Measurements from ENCODE around the gene DENND1C. TPM values are rescaled to one million over a fixed set of nuclear protein-coding genes. Genes with fewer than 3 reads are reported as not detected.

Gene DENND1C
- total RNA-seq, 1 experiment from 2014 or later, result 3.5 TPM

- H3K36me3 ChIP-seq (ENCODE audit: control insufficient read depth, insufficient read depth, low read length), result no peaks in the 10 kb centered on the region
- BruUV-seq (replicated peaks), result no TSS peak
- Mint-ChIP-seq H3K36me3 (ENCODE audit: insufficient read depth, unreplicated experiment) (peaks cover 12% of the 10 kb centered on the region), H3K27me3 (ENCODE audit: insufficient read depth, unreplicated experiment) (peaks cover 3% of the 10 kb centered on the region), H3K27ac (ENCODE audit: unreplicated experiment) (peak overlapping the region; percentile 78), H3K4me3 (ENCODE audit: unreplicated experiment) (peak overlapping the region; percentile 84), H3K9me3 (ENCODE audit: unreplicated experiment) (peaks cover 9% of the 10 kb centered on the region), H3K4me1 (ENCODE audit: low read depth, unreplicated experiment) (peaks cover 12% of the 10 kb centered on the region)
- POLR2A ChIA-PET, result interaction anchor here (0.7 to 0.8 kb wide), 2 partner anchors 13 to 132 kb away, joined by 4 to 5 read pairs; no protein-coding TSS in a partner anchor
- TF ChIP-seq CTCF (IDR thresholded peaks at IDR 0.05; ENCODE audit: insufficient read depth in 1 of 2, low read depth in 1 of 2, low read length in 1 of 2, severe bottlenecking in 1 of 2, unreplicated experiment in 1 of 2), result no peak
- intact Hi-C loops (cut with micrococcal nuclease; ENCODE audit: unreplicated experiment), result no loop called here
- DNase-seq, result no peak
- peak overlapping the region; percentile 69 for H3K4me3 ChIP-seq (ENCODE audit: low read depth, low read length)
- H3K9me3 ChIP-seq, result no peaks in the 10 kb centered on the region
- CTCF ChIA-PET, result interaction anchor here (1.1 kb wide), 1 partner anchor 208 kb away, joined by 5 read pairs; the partner anchor contains the start of gene GPR108
- no peaks in the 10 kb centered on the region for H3K27me3 ChIP-seq (replicated peaks; ENCODE audit: control insufficient read depth, insufficient read depth, low read length)
- 0 out of 2 replicates have a peak, but pooled peaks cover 6% of the 10 kb centered on the region for H3K4me1 ChIP-seq
Observed at GRCh38 chr19:6529937-6530385, 48.4 kb upstream of the DENND1C start.

DNA sequence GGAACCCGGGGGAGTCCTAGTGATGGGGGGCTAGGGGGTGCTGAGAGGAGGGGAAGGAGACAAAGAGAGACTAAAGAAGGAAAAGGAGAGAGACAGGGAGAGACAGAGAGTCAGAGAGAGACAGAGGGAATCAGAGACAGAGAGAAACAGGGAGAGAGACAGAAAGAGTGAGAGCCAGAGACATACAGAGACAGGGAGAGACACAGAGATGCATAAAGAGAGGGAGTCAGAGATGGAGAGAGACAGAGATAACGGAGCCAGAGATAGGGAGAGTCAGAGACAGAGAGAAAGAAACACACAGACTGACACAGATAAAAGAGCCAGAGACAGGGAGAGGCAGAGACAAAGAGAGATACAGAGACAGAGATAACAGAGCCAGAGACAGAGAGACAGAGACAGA is 47.8 kb upstream of the DENND1C start:
- no peak for TF ChIP-seq CTCF (IDR thresholded peaks at IDR 0.05; ENCODE audit: insufficient read depth in 1 of 2, low read depth in 1 of 2, low read length in 1 of 2, severe bottlenecking in 1 of 2, unreplicated experiment in 1 of 2)
- no peaks in the 10 kb centered on the region for H3K9me3 ChIP-seq
- no peaks in the 10 kb centered on the region for H3K36me3 ChIP-seq (ENCODE audit: control insufficient read depth, insufficient read depth, low read length)
- H3K27me3 ChIP-seq (replicated peaks; ENCODE audit: control insufficient read depth, insufficient read depth, low read length), result no peaks in the 10 kb centered on the region
- no peak overlapping the region for H3K4me3 ChIP-seq (ENCODE audit: low read depth, low read length)
- Mint-ChIP-seq H3K27ac (ENCODE audit: unreplicated experiment) (no peak overlapping the region), H3K9me3 (ENCODE audit: unreplicated experiment) (peaks cover 9% of the 10 kb centered on the region), H3K4me1 (ENCODE audit: low read depth, unreplicated experiment) (peaks cover 12% of the 10 kb centered on the region), H3K36me3 (ENCODE audit: insufficient read depth, unreplicated experiment) (peaks cover 12% of the 10 kb centered on the region), H3K4me3 (ENCODE audit: unreplicated experiment) (peak overlapping the region; percentile 84), H3K27me3 (ENCODE audit: insufficient read depth, unreplicated experiment) (peaks cover 3% of the 10 kb centered on the region)
- 0 out of 2 replicates have a peak, but pooled peaks cover 6% of the 10 kb centered on the region for H3K4me1 ChIP-seq
- intact Hi-C loops (cut with micrococcal nuclease; ENCODE audit: unreplicated experiment), result no loop called here
- no TSS peak for BruUV-seq (replicated peaks)
- CTCF ChIA-PET, result no interaction called here
- DNase-seq, result no peak
- POLR2A ChIA-PET, result no interaction called here

- peaks cover 3% of the 10 kb centered on the region for H3K27me3 Mint-ChIP-seq (ENCODE audit: insufficient read depth, unreplicated experiment)
- ChIA-PET CTCF (interaction anchor here (0.6 kb wide), 1 partner anchor 12 kb away, joined by 3 read pairs; no protein-coding TSS in a partner anchor), POLR2A (no interaction called here)
- Histone ChIP-seq H3K9me3 (no peaks in the 10 kb centered on the region), H3K4me1 (0 out of 2 replicates have a peak, but pooled peaks cover 6% of the 10 kb centered on the region), H3K36me3 (ENCODE audit: control insufficient read depth, insufficient read depth, low read length) (no peaks in the 10 kb centered on the region), H3K4me3 (ENCODE audit: low read depth, low read length) (no peak overlapping the region), H3K27me3 (replicated peaks; ENCODE audit: control insufficient read depth, insufficient read depth, low read length) (no peaks in the 10 kb centered on the region)
- no peak for DNase-seq
- H3K4me1 Mint-ChIP-seq (ENCODE audit: low read depth, unreplicated experiment), result peaks cover 12% of the 10 kb centered on the region
- H3K4me3 Mint-ChIP-seq (ENCODE audit: unreplicated experiment), result no peak overlapping the region
- BruUV-seq (replicated peaks), result no TSS peak
- no peak overlapping the region for H3K27ac Mint-ChIP-seq (ENCODE audit: unreplicated experiment)
- H3K36me3 Mint-ChIP-seq (ENCODE audit: insufficient read depth, unreplicated experiment), result peaks cover 12% of the 10 kb centered on the region
- no peak for TF ChIP-seq CTCF (IDR thresholded peaks at IDR 0.05; ENCODE audit: insufficient read depth in 1 of 2, low read depth in 1 of 2, low read length in 1 of 2, severe bottlenecking in 1 of 2, unreplicated experiment in 1 of 2)
- intact Hi-C loops (cut with micrococcal nuclease; ENCODE audit: unreplicated experiment), result no loop called here
- peaks cover 9% of the 10 kb centered on the region for H3K9me3 Mint-ChIP-seq (ENCODE audit: unreplicated experiment)
Observed at GRCh38 chr19:6528544-6529121, 47.0 kb upstream of the DENND1C start.

Data from Caco-2 (cell line).